ENCODE measurements around the gene ZCCHC24.

The ZCCHC24 gene

GRCh38 chr10:79397575-79398303 lies 47.7 kb downstream of the ZCCHC24 start:
- no peak for DNase-seq (ENCODE audit: low spot score)

GRCh38 chr10:79397051-79397450 lies 48.4 kb downstream of the ZCCHC24 start:
- DNase-seq (ENCODE audit: low spot score) = no peak

- DNase-seq (ENCODE audit: low spot score) = no peak
Observed at GRCh38 chr10:79396520-79396919, 48.9 kb downstream of the ZCCHC24 start.

GRCh38 chr10:79394664-79395063 lies 50.8 kb downstream of the ZCCHC24 start:
- no peak for DNase-seq (ENCODE audit: low spot score)

GRCh38 chr10:79393924-79394610 lies 51.4 kb downstream of the ZCCHC24 start:
- no peak for DNase-seq (ENCODE audit: low spot score)

GRCh38 chr10:79393221-79393923 lies 52.1 kb downstream of the ZCCHC24 start:
- no peak for DNase-seq (ENCODE audit: low spot score)

GRCh38 chr10:79392506-79393176 lies 52.8 kb downstream of the ZCCHC24 start:
- DNase-seq (ENCODE audit: low spot score) = no peak

- DNase-seq (ENCODE audit: low spot score) = no peak
Observed at GRCh38 chr10:79392020-79392398, 53.4 kb downstream of the ZCCHC24 start.

GRCh38 chr10:79391231-79392019 lies 54.0 kb downstream of the ZCCHC24 start:
- DNase-seq (ENCODE audit: low spot score) = no peak

GRCh38 chr10:79390551-79391229 lies 54.7 kb downstream of the ZCCHC24 start:
- no peak for DNase-seq (ENCODE audit: low spot score)

- no peak for DNase-seq (ENCODE audit: low spot score)
Observed at GRCh38 chr10:79390057-79390456, 55.4 kb downstream of the ZCCHC24 start.

GRCh38 chr10:79387974-79388850 lies 57.2 kb downstream of the ZCCHC24 start:
- no peak for DNase-seq (ENCODE audit: low spot score)

GRCh38 chr10:79387466-79387973 lies 57.9 kb downstream of the ZCCHC24 start:
- no peak for DNase-seq (ENCODE audit: low spot score)

- no peak for DNase-seq (ENCODE audit: low spot score)
Observed at GRCh38 chr10:79386637-79387465, 58.6 kb downstream of the ZCCHC24 start.

- no peak for DNase-seq (ENCODE audit: low spot score)
Observed at GRCh38 chr10:79385804-79386531, 59.5 kb downstream of the ZCCHC24 start.

GRCh38 chr10:79385392-79385795 lies 60.0 kb downstream of the ZCCHC24 start:
- DNase-seq (ENCODE audit: low spot score) = no peak

GRCh38 chr10:79384773-79385391 lies 60.5 kb downstream of the ZCCHC24 start:
- no peak for DNase-seq (ENCODE audit: low spot score)

Measured in COLO829 (cell line).